SU-DHL-6 (cell line): ENCODE data around the gene RAD51B.

Experiments used
- EZH2phosphoT487 ChIP-seq: fragments of 200-600 bp; sonication (generic), shearing (Covaris generic); conservative IDR thresholded peaks from 2 replicates; pipeline ENCODE4 v1.6.1; 2018; ENCODE audit warnings: mild to moderate bottlenecking, antibody characterized with exemption, low read length, moderate library complexity, mixed read lengths
- TF ChIP-seq, protein P1 (sequence below): fragments of 200-600 bp; sonication (generic); IDR thresholded peaks from one replicate; pipeline ENCODE4 v1.5.1; 2017; ENCODE audit warnings: antibody characterized with exemption, mild to moderate bottlenecking, low read length, moderate library complexity; ENCODE audit not compliant: insufficient read depth, poor library complexity, severe bottlenecking

DNA sequence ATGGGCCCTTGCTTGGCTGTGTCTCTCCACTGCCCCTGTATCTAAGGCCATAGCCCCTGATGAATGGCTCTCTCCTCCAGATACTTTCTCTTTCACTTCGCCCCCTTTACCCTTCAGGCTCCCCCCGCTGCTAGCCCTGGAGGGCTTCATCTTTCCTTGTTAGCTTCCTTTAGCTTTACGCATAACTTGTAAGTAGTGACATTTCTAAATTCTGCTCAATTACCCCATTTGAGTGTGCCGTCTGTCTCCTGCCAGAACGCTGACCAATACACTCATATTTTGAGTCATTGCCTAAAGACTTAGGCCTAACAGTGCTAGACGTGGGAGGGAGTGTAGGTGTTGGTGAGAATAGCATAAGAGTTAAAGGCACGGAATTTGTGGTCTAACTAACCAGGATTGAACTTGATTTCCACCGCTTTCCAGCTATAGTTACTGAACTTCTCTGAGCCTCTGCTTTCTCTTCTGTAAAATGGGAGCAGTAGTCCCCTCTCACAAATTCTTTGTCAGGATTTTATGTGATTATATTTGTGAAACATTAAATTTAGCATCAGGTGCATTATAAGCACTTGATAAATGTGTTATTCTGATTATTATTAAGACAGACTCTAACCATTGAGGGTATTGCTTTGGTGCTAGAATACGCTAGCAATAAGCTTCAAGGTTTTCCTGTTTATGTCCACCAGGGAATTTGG is 844.0 kb downstream of the RAD51B start:
- TF ChIP-seq, protein P1, sequence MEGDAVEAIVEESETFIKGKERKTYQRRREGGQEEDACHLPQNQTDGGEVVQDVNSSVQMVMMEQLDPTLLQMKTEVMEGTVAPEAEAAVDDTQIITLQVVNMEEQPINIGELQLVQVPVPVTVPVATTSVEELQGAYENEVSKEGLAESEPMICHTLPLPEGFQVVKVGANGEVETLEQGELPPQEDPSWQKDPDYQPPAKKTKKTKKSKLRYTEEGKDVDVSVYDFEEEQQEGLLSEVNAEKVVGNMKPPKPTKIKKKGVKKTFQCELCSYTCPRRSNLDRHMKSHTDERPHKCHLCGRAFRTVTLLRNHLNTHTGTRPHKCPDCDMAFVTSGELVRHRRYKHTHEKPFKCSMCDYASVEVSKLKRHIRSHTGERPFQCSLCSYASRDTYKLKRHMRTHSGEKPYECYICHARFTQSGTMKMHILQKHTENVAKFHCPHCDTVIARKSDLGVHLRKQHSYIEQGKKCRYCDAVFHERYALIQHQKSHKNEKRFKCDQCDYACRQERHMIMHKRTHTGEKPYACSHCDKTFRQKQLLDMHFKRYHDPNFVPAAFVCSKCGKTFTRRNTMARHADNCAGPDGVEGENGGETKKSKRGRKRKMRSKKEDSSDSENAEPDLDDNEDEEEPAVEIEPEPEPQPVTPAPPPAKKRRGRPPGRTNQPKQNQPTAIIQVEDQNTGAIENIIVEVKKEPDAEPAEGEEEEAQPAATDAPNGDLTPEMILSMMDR: no peak
- TF ChIP-seq EZH2phosphoT487: no peak
